Gastroesophageal sphincter (tissue), 4 donors: ENCODE data around the gene CBLB. TPM values are rescaled to one million over a fixed set of nuclear protein-coding genes. Genes with fewer than 3 reads are reported as not detected.

Experiments
- ATAC-seq: fragments of 150-250 bp; one replicate; pipeline ENCODE4 v1.9.1; 2016; ENCODE audit warnings: mild to moderate bottlenecking, moderate library complexity
- H3K27ac ChIP-seq, 4 donors: fragments of 200-600 bp; sonication (generic) in 3 of 4; 1 replicate in 3 of 4; 2 replicates in 1 of 4; pipeline ENCODE4 v1.5.1; 2016 to 2019
- H3K27me3 ChIP-seq: fragments of 200-600 bp; sonication (generic); one replicate; pipeline ENCODE4 v1.5.1; 2019
- H3K36me3 ChIP-seq, 2 donors: fragments of 200-600 bp; sonication (generic); one replicate each; pipeline ENCODE4 v1.5.1; 2019; ENCODE audit warnings: control low read depth in 1 of 2
- H3K4me1 ChIP-seq, 3 donors: fragments of 200-600 bp; sonication (generic); 1 replicate in 2 of 3; 2 replicates in 1 of 3; pipeline ENCODE4 v1.5.1; 2016 to 2019; ENCODE audit warnings: control low read depth in 2 of 3
- H3K4me3 ChIP-seq, 2 donors: fragments of 200-600 bp; sonication (generic); one replicate each; pipeline ENCODE4 v1.5.1; 2019; ENCODE audit warnings: mild to moderate bottlenecking in 1 of 2, moderate library complexity in 1 of 2
- H3K9me3 ChIP-seq, 3 donors: fragments of 200-600 bp; sonication (generic); one replicate each; pipeline ENCODE4 v1.5.1; 2017 to 2019; ENCODE audit warnings: control low read depth in 2 of 3
- CTCF ChIP-seq, 4 experiments: fragments of 200-600 bp in 2 of 4; fragments of 450-650 bp in 2 of 4; sonication (generic) in 1 of 4; IDR thresholded peaks; one replicate each; pipeline ENCODE4 v1.5.1; 2017 to 2019; ENCODE audit warnings: antibody characterized with exemption in 4 of 4, mild to moderate bottlenecking in 2 of 4, moderate library complexity in 2 of 4
- EP300 ChIP-seq: sonication (generic); formaldehyde crosslinking; IDR thresholded peaks from one replicate; pipeline ENCODE4 v1.6.1; 2017; ENCODE audit warnings: antibody characterized with exemption, mild to moderate bottlenecking
- POLR2A ChIP-seq, 2 donors: fragments of 450-650 bp; IDR thresholded peaks; one replicate each; pipeline ENCODE4 v1.6.1; 2017; ENCODE audit warnings: antibody characterized with exemption in 2 of 2, mild to moderate bottlenecking in 2 of 2, moderate library complexity in 1 of 2
- POLR2AphosphoS5 ChIP-seq: sonication (generic); formaldehyde crosslinking; IDR thresholded peaks from one replicate; pipeline ENCODE4 v1.6.1; 2017; ENCODE audit warnings: antibody characterized with exemption
- WGBS, 2 donors: methylation state at CpG; one replicate each; pipeline ENCODE4 v1.1.5; 2018; ENCODE audit warnings: low coverage in 1 of 2; 5-methylcytosine and 5-hydroxymethylcytosine counted together
- total RNA-seq, 4 donors: library from RNA; depleted of rRNA; stranded (reverse); fragments of >200 nt; gene quantifications; one replicate each; pipeline ENCODE4 v1.1.0, GENCODE V29; 2016

CBLB gene
- total RNA-seq, 4 donors from 2014 or later: 27.4 to 59.4 (median 40.4) TPM

- H3K4me3 ChIP-seq: no peak overlapping the region
- no peak overlapping the region for H3K27ac ChIP-seq
- no peaks in the 10 kb centered on the region for H3K36me3 ChIP-seq
- H3K9me3 ChIP-seq: no peaks in the 10 kb centered on the region
- 94 to 100% methylated on average over 1 of the region's 1 CpG for WGBS, 2 donors
- TF ChIP-seq CTCF (IDR thresholded peaks at IDR 0.05) (no peak), EP300 (no peak), POLR2AphosphoS5 (no peak), POLR2A (IDR thresholded peaks at IDR 0.05) (no peak)
- H3K27me3 ChIP-seq: no peaks in the 10 kb centered on the region
- peak; percentile 34 for ATAC-seq
- no peaks in the 10 kb centered on the region for H3K4me1 ChIP-seq
These were observed 15.1 kb upstream of the CBLB start for GRCh38 chr3:105883798-105884377.

GRCh38 chr3:105880681-105881290, 12.0 kb upstream of the CBLB start:
- TF ChIP-seq CTCF (IDR thresholded peaks at IDR 0.05) (no peak), EP300 (no peak), POLR2AphosphoS5 (no peak), POLR2A (IDR thresholded peaks at IDR 0.05) (no peak)
- WGBS, 2 donors: 31 to 42% methylated on average over 4 of the region's 4 CpGs
- no peak for ATAC-seq
- Histone ChIP-seq H3K27ac (no peak overlapping the region), H3K4me3 (no peak overlapping the region), H3K4me1 (peaks cover 0 to 7% (median 0%) of the 10 kb centered on the region in 3 donors), H3K36me3 (no peaks in the 10 kb centered on the region), H3K27me3 (no peaks in the 10 kb centered on the region), H3K9me3 (no peaks in the 10 kb centered on the region)

- no peak for TF ChIP-seq CTCF (IDR thresholded peaks at IDR 0.05)
- no peak for TF ChIP-seq EP300
- no peak for TF ChIP-seq POLR2AphosphoS5
- TF ChIP-seq POLR2A (IDR thresholded peaks at IDR 0.05): no peak
- H3K27ac ChIP-seq: no peak overlapping the region
- H3K36me3 ChIP-seq: no peaks in the 10 kb centered on the region
- 18 to 44% methylated on average over 1 of the region's 1 CpG for WGBS, 2 donors
- no peak overlapping the region for H3K4me3 ChIP-seq
- H3K4me1 ChIP-seq: peaks cover 0 to 7% (median 0%) of the 10 kb centered on the region in 3 donors
- H3K27me3 ChIP-seq: no peaks in the 10 kb centered on the region
- H3K9me3 ChIP-seq: no peaks in the 10 kb centered on the region
- ATAC-seq: no peak
These were observed 9.2 kb upstream of the CBLB start for GRCh38 chr3:105878061-105878460.

GRCh38 chr3:105877336-105877910, 8.6 kb upstream of the CBLB start:
- ATAC-seq: no peak
- H3K4me1 ChIP-seq: peaks cover 0 to 7% (median 0%) of the 10 kb centered on the region in 3 donors
- H3K9me3 ChIP-seq: no peaks in the 10 kb centered on the region
- no peaks in the 10 kb centered on the region for H3K36me3 ChIP-seq
- no peaks in the 10 kb centered on the region for H3K27me3 ChIP-seq
- no peak overlapping the region for H3K27ac ChIP-seq
- TF ChIP-seq EP300 (no peak), POLR2AphosphoS5 (no peak), CTCF (IDR thresholded peaks at IDR 0.05) (no peak), POLR2A (IDR thresholded peaks at IDR 0.05) (no peak)
- H3K4me3 ChIP-seq: no peak overlapping the region
- 79 to 88% methylated on average over 1 of the region's 1 CpG for WGBS, 2 donors
